Calu3 (cell line): ENCODE data around the gene ARHGAP24. TPM values are rescaled to one million over a fixed set of nuclear protein-coding genes. Genes with fewer than 3 reads are reported as not detected.
"Not testable (repeated sequence)": the region's sequence is repeated elsewhere in the genome, so short reads cannot be mapped to it uniquely, and the experiment has no call there.

Experiments used
- BruUV-seq: library from RNA; stranded (reverse); fragments of 400-500 nt; replicated peaks from 2 replicates; lab custom pipeline; 2021; lab: Mats Ljungman, UMichigan
- CTCF ChIA-PET: fragments of 300-600 bp; sonication (Branson Sonifier 250); formaldehyde crosslinking; loops from one replicate; lab custom pipeline; 2022; ENCODE audit warnings: antibody characterized with exemption; lab: Charles Lee
- DNase-seq: peaks from one replicate; pipeline ENCODE4 v3.0.0; 2022
- H3K27ac Mint-ChIP-seq: one replicate; pipeline ENCODE4 v1.8.0; 2022; ENCODE audit warnings: mixed read lengths; ENCODE audit not compliant: unreplicated experiment
- H3K27me3 Mint-ChIP-seq: one replicate; pipeline ENCODE4 v1.8.0; 2022; ENCODE audit warnings: mixed read lengths; ENCODE audit not compliant: unreplicated experiment
- H3K36me3 Mint-ChIP-seq: one replicate; pipeline ENCODE4 v1.8.0; 2022; ENCODE audit warnings: mild to moderate bottlenecking, moderate library complexity, mixed read lengths; ENCODE audit not compliant: insufficient read depth, unreplicated experiment
- H3K4me1 Mint-ChIP-seq: one replicate; pipeline ENCODE4 v1.8.0; 2022; ENCODE audit warnings: mild to moderate bottlenecking, low read depth, mixed read lengths; ENCODE audit not compliant: unreplicated experiment
- H3K4me3 Mint-ChIP-seq: one replicate; pipeline ENCODE4 v1.8.0; 2022; ENCODE audit warnings: mild to moderate bottlenecking, low read depth, moderate library complexity, mixed read lengths; ENCODE audit not compliant: unreplicated experiment
- H3K9me3 Mint-ChIP-seq: one replicate; pipeline ENCODE4 v1.8.0; 2022; ENCODE audit warnings: low read depth, mixed read lengths; ENCODE audit not compliant: unreplicated experiment
- intact Hi-C: fragments of 100-400 bp; cut with micrococcal nuclease; formaldehyde crosslinking; loops from one replicate; pipeline ENCODE4 v1.10.0; 2022; ENCODE audit not compliant: unreplicated experiment
- total RNA-seq: library from RNA; stranded (reverse); gene quantifications from 2 replicates; pipeline ENCODE4 v1.2.3, GENCODE V29; 2022
- TF ChIP-seq, protein P1 (sequence below): fragments of 200-600 bp; IDR thresholded peaks from one replicate; pipeline ENCODE4 v1.8.0; 2022; ENCODE audit warnings: antibody characterized with exemption; ENCODE audit not compliant: unreplicated experiment

ARHGAP24 gene
- total RNA-seq, 1 experiment from 2014 or later, result 10.2 TPM

DNA sequence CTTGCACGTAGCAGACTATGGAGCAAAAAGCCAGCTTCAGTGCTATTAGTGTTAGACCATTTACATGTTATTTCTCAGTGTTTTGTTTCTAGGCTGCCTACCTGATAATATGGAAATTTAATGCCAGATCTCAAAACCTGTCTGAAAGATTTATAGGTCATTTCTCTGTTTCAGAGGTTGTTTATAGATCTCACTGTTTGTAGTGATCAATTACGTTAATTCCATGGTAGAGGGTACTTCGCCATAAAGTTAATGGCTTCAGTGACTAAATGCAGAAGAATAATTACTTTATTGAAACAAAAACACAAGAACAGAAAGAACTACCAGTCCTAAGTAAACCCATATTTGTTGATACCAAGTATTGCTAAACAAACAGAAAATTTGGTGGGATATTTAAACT is 420.8 kb downstream of the ARHGAP24 start:
- CTCF ChIA-PET, result no interaction called here
- H3K9me3 Mint-ChIP-seq, result no peaks in the 10 kb centered on the region
- no peak overlapping the region for H3K27ac Mint-ChIP-seq
- H3K27me3 Mint-ChIP-seq, result no peaks in the 10 kb centered on the region
- DNase-seq, result no peak
- no peak overlapping the region for H3K4me3 Mint-ChIP-seq
- H3K36me3 Mint-ChIP-seq, result no peaks in the 10 kb centered on the region
- TF ChIP-seq, protein P1, sequence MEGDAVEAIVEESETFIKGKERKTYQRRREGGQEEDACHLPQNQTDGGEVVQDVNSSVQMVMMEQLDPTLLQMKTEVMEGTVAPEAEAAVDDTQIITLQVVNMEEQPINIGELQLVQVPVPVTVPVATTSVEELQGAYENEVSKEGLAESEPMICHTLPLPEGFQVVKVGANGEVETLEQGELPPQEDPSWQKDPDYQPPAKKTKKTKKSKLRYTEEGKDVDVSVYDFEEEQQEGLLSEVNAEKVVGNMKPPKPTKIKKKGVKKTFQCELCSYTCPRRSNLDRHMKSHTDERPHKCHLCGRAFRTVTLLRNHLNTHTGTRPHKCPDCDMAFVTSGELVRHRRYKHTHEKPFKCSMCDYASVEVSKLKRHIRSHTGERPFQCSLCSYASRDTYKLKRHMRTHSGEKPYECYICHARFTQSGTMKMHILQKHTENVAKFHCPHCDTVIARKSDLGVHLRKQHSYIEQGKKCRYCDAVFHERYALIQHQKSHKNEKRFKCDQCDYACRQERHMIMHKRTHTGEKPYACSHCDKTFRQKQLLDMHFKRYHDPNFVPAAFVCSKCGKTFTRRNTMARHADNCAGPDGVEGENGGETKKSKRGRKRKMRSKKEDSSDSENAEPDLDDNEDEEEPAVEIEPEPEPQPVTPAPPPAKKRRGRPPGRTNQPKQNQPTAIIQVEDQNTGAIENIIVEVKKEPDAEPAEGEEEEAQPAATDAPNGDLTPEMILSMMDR, result no peak
- intact Hi-C loops, result no loop called here
- peaks cover 10% of the 10 kb centered on the region for H3K4me1 Mint-ChIP-seq
- BruUV-seq, result no TSS peak

DNA sequence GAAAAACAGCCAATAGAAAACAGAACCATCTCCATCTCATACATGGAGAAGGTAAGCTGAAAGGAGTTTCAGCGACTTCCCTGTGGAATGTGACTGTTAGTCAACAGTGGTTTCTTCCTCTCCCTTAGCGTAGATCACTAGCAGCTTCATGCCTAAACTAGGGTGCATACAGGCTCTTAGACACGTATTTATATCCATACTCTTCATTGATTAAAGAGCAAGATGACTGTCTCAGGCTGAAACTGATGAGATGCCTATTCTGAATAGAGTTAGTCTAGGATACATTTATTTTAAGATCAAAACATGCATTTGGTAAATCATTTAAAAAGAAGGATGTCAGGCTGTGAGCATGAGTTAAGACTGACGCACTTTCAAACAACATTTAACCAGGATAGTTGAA is 423.3 kb downstream of the ARHGAP24 start:
- Mint-ChIP-seq H3K27me3 (no peaks in the 10 kb centered on the region), H3K4me1 (peaks cover 8% of the 10 kb centered on the region), H3K9me3 (no peaks in the 10 kb centered on the region), H3K4me3 (no peak overlapping the region), H3K36me3 (no peaks in the 10 kb centered on the region), H3K27ac (no peak overlapping the region)
- BruUV-seq, result no TSS peak
- no peak for DNase-seq
- TF ChIP-seq, protein P1, result no peak
- CTCF ChIA-PET, result no interaction called here
- intact Hi-C loops, result no loop called here

DNA sequence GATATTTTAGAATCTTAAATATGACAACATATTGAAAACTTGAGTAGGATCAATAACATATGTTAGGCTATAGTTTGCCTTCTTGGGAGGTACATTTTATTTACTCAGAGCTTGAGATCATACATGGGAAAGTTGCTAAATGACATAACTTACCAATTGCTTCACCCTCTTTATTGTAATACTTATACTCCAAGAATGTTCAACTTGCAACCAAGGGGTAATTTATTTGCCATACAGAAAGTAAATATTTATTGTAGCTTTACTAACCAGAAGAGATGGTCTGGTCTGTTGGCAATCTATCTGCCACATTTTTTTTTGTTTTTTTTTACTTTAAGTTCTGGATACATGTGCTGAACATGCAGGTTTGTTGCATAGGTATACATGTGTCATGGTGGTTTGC is 426.6 kb downstream of the ARHGAP24 start:
- intact Hi-C loops, result no loop called here
- H3K4me1 Mint-ChIP-seq, result peaks cover 9% of the 10 kb centered on the region
- TF ChIP-seq, protein P1, result no peak
- DNase-seq, result no peak
- no peaks in the 10 kb centered on the region for H3K9me3 Mint-ChIP-seq
- BruUV-seq, result no TSS peak
- H3K27ac Mint-ChIP-seq, result no peak overlapping the region
- CTCF ChIA-PET, result no interaction called here
- no peak overlapping the region for H3K4me3 Mint-ChIP-seq
- no peaks in the 10 kb centered on the region for H3K36me3 Mint-ChIP-seq
- no peaks in the 10 kb centered on the region for H3K27me3 Mint-ChIP-seq

DNA sequence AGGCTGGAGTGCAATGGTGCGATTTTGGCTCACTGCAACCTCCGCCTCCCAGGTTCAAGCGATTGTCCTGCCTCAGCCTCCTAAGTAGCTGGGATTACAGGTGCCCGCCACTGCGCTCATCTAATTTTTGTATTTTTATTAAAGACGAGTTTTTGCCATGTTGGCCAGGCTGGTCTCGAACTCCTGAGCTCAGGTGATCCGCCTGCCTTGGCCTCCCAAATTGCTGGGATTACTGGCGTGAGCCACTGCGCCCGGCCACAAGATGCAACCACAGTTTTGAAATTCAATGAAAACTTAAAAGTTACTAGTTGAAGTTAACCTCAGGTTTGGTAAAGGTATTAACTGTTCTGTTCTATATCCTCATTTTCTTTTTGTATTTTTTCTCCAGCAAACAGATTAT is 427.7 kb downstream of the ARHGAP24 start:
- H3K27ac Mint-ChIP-seq, H3K9me3 Mint-ChIP-seq, CTCF ChIA-PET, H3K4me1 Mint-ChIP-seq, intact Hi-C loops, H3K36me3 Mint-ChIP-seq, H3K4me3 Mint-ChIP-seq, BruUV-seq, H3K27me3 Mint-ChIP-seq, DNase-seq: not testable (repeated sequence)

DNA sequence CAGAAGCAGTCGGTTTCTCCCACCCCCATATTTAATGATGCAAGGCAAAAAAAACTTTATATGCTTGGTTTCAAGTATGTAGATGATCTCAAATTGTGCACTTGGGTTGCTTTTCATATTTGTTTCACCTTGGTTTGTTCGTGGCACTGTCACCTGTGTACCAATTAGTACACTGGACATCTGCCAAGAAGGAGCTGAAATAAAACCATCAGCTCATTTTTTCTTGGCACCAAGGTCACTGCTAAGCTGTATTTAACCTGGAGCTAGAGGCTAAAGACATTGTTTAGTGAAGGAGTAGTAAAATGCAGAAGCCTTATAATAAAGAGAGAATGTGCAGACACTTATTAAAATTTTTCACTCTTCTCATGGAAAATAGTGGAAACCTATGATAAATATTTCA is 430.8 kb downstream of the ARHGAP24 start:
- H3K4me1 Mint-ChIP-seq, result peaks cover 19% of the 10 kb centered on the region
- intact Hi-C loops, result loop anchor here (5.0 kb wide), 1 partner anchor 78 kb away; no protein-coding TSS in a partner anchor
- no peak overlapping the region for H3K4me3 Mint-ChIP-seq
- H3K27ac Mint-ChIP-seq, result no peak overlapping the region
- no peaks in the 10 kb centered on the region for H3K27me3 Mint-ChIP-seq
- TF ChIP-seq, protein P1, result no peak
- H3K36me3 Mint-ChIP-seq, result no peaks in the 10 kb centered on the region
- BruUV-seq, result no TSS peak
- H3K9me3 Mint-ChIP-seq, result no peaks in the 10 kb centered on the region
- CTCF ChIA-PET, result no interaction called here
- DNase-seq, result no peak
